ENCODE measurements around the gene LRRFIP1. TPM values are rescaled to one million over a fixed set of nuclear protein-coding genes. Genes with fewer than 3 reads are reported as not detected.

The LRRFIP1 gene
- total and polyA plus RNA-seq, 12 donors: 91.5 to 132 (median 110) TPM

DNA sequence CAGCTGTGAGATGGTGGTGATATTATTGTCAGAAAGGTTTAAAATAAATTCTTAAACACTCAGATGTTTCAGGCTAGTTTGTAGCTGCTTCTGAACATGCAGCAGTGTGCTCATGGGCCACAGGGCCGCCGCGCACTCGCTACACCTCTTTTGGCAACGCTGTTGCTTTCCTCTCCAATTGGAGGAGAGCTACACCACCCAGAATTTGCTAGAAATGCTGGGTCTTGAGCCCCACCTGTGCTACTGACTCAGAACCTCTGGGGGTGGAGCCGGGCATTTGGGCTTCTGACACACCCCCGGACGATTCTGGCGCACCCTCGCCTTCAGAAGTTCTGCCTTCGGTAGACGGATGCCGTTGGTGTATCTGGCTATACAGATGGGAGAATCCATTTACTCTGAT is 15.7 kb downstream of the LRRFIP1 start:
- Histone ChIP-seq H3K27me3 (no peaks in the 10 kb centered on the region), H3K27ac (peak overlapping the region in 2 of 10 donors; percentile 29 to 55), H3K4me1 (peaks cover 5 to 82% (median 46%) of the 10 kb centered on the region in 9 donors), H3K9me3 (no peaks in the 10 kb centered on the region), H3K36me3 (peaks cover 0 to 18% (median 4%) of the 10 kb centered on the region in 9 donors), H3K4me3 (no peak overlapping the region)
- intact Hi-C loops (cut with DNase I): no loop called here
- 92% methylated on average over 13 of the region's 13 CpGs for WGBS, 2 donors
- ATAC-seq (no peak), DNase-seq (no peak)
- TF ChIP-seq, protein P1, sequence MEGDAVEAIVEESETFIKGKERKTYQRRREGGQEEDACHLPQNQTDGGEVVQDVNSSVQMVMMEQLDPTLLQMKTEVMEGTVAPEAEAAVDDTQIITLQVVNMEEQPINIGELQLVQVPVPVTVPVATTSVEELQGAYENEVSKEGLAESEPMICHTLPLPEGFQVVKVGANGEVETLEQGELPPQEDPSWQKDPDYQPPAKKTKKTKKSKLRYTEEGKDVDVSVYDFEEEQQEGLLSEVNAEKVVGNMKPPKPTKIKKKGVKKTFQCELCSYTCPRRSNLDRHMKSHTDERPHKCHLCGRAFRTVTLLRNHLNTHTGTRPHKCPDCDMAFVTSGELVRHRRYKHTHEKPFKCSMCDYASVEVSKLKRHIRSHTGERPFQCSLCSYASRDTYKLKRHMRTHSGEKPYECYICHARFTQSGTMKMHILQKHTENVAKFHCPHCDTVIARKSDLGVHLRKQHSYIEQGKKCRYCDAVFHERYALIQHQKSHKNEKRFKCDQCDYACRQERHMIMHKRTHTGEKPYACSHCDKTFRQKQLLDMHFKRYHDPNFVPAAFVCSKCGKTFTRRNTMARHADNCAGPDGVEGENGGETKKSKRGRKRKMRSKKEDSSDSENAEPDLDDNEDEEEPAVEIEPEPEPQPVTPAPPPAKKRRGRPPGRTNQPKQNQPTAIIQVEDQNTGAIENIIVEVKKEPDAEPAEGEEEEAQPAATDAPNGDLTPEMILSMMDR (IDR thresholded peaks at IDR 0.05): no peak

DNA sequence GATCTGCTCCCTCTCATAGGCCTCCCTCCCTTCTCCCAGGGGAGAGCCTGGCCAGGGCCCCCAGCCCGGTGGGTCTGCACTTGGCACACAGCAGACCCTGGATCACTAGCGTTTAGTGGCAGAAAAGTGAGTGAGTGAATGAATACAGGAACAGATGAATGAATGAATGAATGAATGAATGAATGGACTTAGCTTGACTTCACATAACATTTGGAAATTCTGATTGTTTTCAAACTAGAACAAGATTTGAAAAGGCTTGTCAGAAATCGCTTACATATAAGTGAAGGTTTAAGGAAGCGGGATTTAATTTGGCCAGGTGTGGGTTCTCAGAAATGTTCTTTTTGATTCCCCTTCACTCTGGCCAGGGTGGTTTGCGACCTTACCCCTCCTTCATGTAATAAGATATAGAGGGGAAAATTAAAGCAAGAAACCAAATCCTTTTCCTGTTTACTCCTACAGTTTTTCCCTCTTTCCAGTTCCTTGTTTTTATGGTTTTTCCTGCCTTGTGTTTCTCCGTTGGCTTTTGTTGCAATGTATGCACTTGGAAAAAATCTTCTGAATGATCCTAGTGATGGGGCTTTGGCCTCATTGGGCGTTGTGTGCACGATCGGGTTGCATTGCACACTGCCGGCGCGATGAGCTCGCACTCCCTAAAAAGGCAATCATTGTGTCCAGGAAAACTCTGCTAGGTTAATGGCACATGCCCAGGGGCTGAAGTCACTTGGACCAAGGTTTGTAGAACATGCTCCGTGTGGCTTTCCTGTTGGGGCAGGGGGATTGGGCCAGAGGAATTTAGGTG is 16.4 kb downstream of the LRRFIP1 start:
- Histone ChIP-seq H3K36me3 (peaks cover 0 to 18% (median 4%) of the 10 kb centered on the region in 9 donors), H3K27me3 (no peaks in the 10 kb centered on the region), H3K4me3 (no peak overlapping the region), H3K9me3 (no peaks in the 10 kb centered on the region), H3K4me1 (peaks cover 5 to 82% (median 45%) of the 10 kb centered on the region in 9 donors), H3K27ac (peak overlapping the region in 5 of 10 donors; percentile 5 to 55 (median 40))
- WGBS, 2 donors: 82 to 84% methylated on average over 14 of the region's 14 CpGs
- TF ChIP-seq, protein P1 (IDR thresholded peaks at IDR 0.05): no peak
- DNase-seq (no peak), ATAC-seq (peak in 1 of 8 donors; percentile 8)
- intact Hi-C loops (cut with DNase I): no loop called here

DNA sequence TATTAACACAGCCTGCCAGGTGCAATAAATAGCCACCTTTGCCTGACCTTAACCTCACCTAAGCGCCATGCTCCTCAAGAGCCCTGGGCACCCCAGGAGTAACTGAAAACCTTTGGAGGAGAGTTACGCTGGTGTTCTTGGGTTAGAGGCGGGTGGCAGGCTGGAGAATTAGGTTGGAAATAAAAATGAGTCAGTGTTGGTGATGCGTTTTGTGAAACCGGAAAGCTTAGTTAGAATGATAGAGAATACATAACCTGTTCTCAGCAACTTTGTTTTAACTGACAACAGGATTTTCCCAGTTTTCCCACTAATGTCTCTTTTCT is 17.0 kb downstream of the LRRFIP1 start:
- intact Hi-C loops (cut with DNase I): no loop called here
- Histone ChIP-seq H3K27ac (peak overlapping the region in 4 of 10 donors; percentile 29 to 55 (median 44)), H3K27me3 (no peaks in the 10 kb centered on the region), H3K36me3 (peaks cover 0 to 18% (median 4%) of the 10 kb centered on the region in 9 donors), H3K4me3 (no peak overlapping the region), H3K4me1 (peaks cover 2 to 82% (median 44%) of the 10 kb centered on the region in 9 donors), H3K9me3 (no peaks in the 10 kb centered on the region)
- ATAC-seq: no peak
- 90 to 91% methylated on average over 5 of the region's 5 CpGs for WGBS, 2 donors
- TF ChIP-seq, protein P1 (IDR thresholded peaks at IDR 0.05): no peak
- DNase-seq: no peak

DNA sequence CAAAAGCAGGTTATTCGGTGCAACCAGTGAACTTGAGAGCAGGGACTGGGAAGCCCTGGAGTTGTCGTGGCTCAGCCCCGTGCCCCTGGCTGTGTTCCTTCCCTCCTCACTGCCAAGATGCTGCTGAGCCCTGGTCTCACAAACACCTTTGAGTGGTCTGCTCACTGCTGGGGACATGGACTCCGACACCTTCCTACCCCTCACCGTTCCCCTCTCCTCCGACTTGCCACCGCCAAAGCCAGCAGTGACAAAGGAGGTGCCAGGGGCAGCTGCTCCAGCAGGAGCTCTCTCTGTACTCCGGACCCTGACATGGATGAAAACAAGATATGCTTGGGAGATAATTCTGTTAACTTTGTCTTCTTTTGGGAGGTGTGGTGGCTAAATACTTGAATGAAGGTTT is 17.9 kb downstream of the LRRFIP1 start:
- no peaks in the 10 kb centered on the region for H3K27me3 ChIP-seq
- TF ChIP-seq, protein P1 (IDR thresholded peaks at IDR 0.05): no peak
- H3K4me3 ChIP-seq: no peak overlapping the region
- DNase-seq: no peak
- peaks cover 0 to 21% (median 4%) of the 10 kb centered on the region in 9 donors for H3K36me3 ChIP-seq
- ATAC-seq: no peak
- H3K4me1 ChIP-seq: peaks cover 2 to 82% (median 35%) of the 10 kb centered on the region in 9 donors
- WGBS, 2 donors: 43 to 58% methylated on average over 8 of the region's 8 CpGs
- H3K27ac ChIP-seq: peak overlapping the region in 3 of 10 donors; percentile 1 to 55 (median 29)
- no peaks in the 10 kb centered on the region for H3K9me3 ChIP-seq
- intact Hi-C loops (cut with DNase I): no loop called here
